Prostate gland (tissue), 2 donors: Measurements from ENCODE around the gene ODC1. TPM values are rescaled to one million over a fixed set of nuclear protein-coding genes. Genes with fewer than 3 reads are reported as not detected.
A peak's percentile ranks its signal among the peaks of the same experiment; 100 is the strongest.

Source experiments
- DNase-seq: peaks from one replicate; pipeline ENCODE4 v3.0.0-alpha.2; 2019; ENCODE audit warnings: low spot score
- H3K27ac ChIP-seq, 2 donors: fragments of 200-600 bp; sonication (generic); 2 replicates each; pipeline ENCODE4 v1.5.1; 2017 to 2019
- H3K27me3 ChIP-seq: fragments of 200-600 bp; sonication (generic); replicated peaks from 2 replicates; pipeline ENCODE4 v1.5.1; 2019; ENCODE audit not compliant: insufficient read depth
- H3K36me3 ChIP-seq, 2 donors: fragments of 200-600 bp; sonication (generic); 1 replicate in 1 of 2; 2 replicates in 1 of 2; pipeline versions ENCODE4 v1.5.1 to v1.8.1; 2017 to 2019
- H3K4me1 ChIP-seq: fragments of 200-600 bp; sonication (generic); replicated peaks from 2 replicates; pipeline ENCODE4 v1.5.1; 2019
- H3K4me3 ChIP-seq, 2 donors: fragments of 200-600 bp; sonication (generic); 2 replicates each; pipeline ENCODE4 v1.5.1; 2017 to 2019
- H3K9me3 ChIP-seq: fragments of 200-600 bp; sonication (generic); 2 replicates; pipeline ENCODE4 v1.5.1; 2017
- POLR2A ChIP-seq: fragments of 450-650 bp; IDR thresholded peaks from one replicate; pipeline ENCODE4 v1.6.1; 2016; ENCODE audit warnings: antibody characterized with exemption, mild to moderate bottlenecking
- POLR2AphosphoS5 ChIP-seq: sonication (generic); formaldehyde crosslinking; IDR thresholded peaks from one replicate; pipeline ENCODE4 v1.6.1; 2017; ENCODE audit warnings: antibody characterized with exemption
- WGBS: methylation state at CpG from one replicate; pipeline ENCODE4 v1.1.5; 2018; 5-methylcytosine and 5-hydroxymethylcytosine counted together
- intact Hi-C: fragments of 100-400 bp; cut with DNase I; formaldehyde crosslinking; loops from one replicate; pipeline ENCODE4 v1.14.2; 2022
- total RNA-seq, 2 donors: library from RNA; depleted of rRNA; stranded (reverse); fragments of >200 nt; gene quantifications; one replicate each; pipeline ENCODE4 v1.1.0, GENCODE V29; 2016
- TF ChIP-seq, protein P1 (sequence below), 4 experiments: fragments of 200-600 bp in 2 of 4; fragments of 450-650 bp in 2 of 4; sonication (generic) in 2 of 4; IDR thresholded peaks; 1 replicate in 3 of 4; 2 replicates in 1 of 4; pipeline ENCODE4 v1.5.1; 2016 to 2019; ENCODE audit warnings: antibody characterized with exemption in 4 of 4, mild to moderate bottlenecking in 2 of 4, moderate library complexity in 2 of 4

ODC1 gene
- total RNA-seq, 2 donors from 2014 or later, result 147 to 261 TPM

DNA sequence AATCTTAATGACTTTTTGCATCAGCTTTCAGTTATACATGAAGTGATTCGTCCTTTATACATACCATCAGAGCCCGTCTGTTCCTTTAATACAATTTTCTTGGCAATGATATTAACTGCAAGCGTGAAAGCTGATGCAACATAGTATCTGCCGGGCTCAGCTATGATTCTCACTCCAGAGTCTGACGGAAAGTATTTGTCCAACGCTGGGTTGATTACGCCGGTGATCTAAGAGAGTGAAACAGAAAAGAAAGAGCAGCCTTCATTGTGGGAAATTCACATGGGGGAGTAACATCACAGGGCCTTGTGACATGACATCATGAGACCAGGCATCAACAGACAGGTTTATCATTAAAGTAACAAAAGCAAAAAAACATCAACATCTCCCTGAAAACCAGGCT is 6.2 kb downstream of the ODC1 start:
- DNase-seq, result no peak
- H3K9me3 ChIP-seq, result no peaks in the 10 kb centered on the region
- TF ChIP-seq, protein P1, sequence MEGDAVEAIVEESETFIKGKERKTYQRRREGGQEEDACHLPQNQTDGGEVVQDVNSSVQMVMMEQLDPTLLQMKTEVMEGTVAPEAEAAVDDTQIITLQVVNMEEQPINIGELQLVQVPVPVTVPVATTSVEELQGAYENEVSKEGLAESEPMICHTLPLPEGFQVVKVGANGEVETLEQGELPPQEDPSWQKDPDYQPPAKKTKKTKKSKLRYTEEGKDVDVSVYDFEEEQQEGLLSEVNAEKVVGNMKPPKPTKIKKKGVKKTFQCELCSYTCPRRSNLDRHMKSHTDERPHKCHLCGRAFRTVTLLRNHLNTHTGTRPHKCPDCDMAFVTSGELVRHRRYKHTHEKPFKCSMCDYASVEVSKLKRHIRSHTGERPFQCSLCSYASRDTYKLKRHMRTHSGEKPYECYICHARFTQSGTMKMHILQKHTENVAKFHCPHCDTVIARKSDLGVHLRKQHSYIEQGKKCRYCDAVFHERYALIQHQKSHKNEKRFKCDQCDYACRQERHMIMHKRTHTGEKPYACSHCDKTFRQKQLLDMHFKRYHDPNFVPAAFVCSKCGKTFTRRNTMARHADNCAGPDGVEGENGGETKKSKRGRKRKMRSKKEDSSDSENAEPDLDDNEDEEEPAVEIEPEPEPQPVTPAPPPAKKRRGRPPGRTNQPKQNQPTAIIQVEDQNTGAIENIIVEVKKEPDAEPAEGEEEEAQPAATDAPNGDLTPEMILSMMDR (IDR thresholded peaks at IDR 0.05), result no peak
- TF ChIP-seq POLR2AphosphoS5 (no peak), POLR2A (no peak)
- no peak overlapping the region for H3K27ac ChIP-seq
- intact Hi-C loops, result loop anchor here (10.0 kb wide), 1 partner anchor 223 kb away; no protein-coding TSS in a partner anchor
- peaks cover 0 to 17% of the 10 kb centered on the region in 2 donors for H3K36me3 ChIP-seq
- H3K27me3 ChIP-seq, result no peaks in the 10 kb centered on the region
- no peak overlapping the region for H3K4me3 ChIP-seq
- WGBS, result 79% methylated on average over 8 of the region's 8 CpGs
- H3K4me1 ChIP-seq, result no peaks in the 10 kb centered on the region

DNA sequence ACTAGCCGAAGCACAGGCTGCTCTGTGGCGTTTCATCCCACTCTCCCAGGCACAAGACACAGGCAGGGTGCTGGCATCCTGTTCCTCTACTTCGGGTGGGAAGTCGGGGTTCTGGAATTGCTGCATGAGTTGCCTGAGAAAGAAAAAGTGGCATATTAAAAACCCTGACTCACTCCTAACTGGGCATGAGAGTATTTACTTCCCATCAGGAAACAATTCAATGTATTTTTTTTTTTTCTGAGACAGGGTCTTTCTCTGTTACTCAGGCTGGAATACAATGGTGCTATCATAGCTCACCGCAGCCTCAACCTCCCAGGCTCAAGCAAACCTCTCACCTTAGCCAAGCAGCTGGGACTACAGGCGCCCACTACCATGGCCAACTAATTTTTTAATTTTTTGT is 7.4 kb downstream of the ODC1 start:
- no peak for DNase-seq
- Histone ChIP-seq H3K4me3 (no peak overlapping the region), H3K36me3 (peaks cover 0 to 17% of the 10 kb centered on the region in 2 donors), H3K27me3 (no peaks in the 10 kb centered on the region), H3K27ac (no peak overlapping the region), H3K9me3 (no peaks in the 10 kb centered on the region), H3K4me1 (no peaks in the 10 kb centered on the region)
- TF ChIP-seq POLR2A, result no peak
- intact Hi-C loops, result loop anchor here (10.0 kb wide), 1 partner anchor 224 kb away; no protein-coding TSS in a partner anchor
- 91% methylated on average over 6 of the region's 6 CpGs for WGBS

DNA sequence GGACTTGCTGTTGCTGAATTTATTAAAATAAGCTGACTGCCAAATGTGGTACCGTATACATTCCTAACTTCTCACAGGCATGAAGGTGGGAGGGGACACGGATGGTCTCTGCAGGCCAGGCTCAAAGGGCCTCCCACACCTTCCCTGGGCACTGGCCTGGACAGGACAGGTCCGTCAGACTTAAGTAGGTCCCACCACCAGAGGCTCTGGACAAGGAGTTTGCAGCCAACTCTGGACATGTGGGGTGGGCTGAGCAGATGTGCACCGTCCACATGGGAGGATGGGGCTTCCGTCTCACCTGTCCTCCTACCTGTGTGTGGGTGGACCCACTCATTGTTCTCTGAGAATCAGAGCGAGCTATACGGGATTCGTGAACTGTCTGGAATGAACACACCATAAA is 8.2 kb downstream of the ODC1 start:
- no peaks in the 10 kb centered on the region for H3K9me3 ChIP-seq
- H3K27ac ChIP-seq, result no peak overlapping the region
- H3K27me3 ChIP-seq, result no peaks in the 10 kb centered on the region
- H3K4me1 ChIP-seq, result no peaks in the 10 kb centered on the region
- TF ChIP-seq POLR2A (no peak), POLR2AphosphoS5 (no peak)
- TF ChIP-seq, protein P1 (IDR thresholded peaks at IDR 0.05), result no peak
- H3K36me3 ChIP-seq, result peaks cover 0 to 17% of the 10 kb centered on the region in 2 donors
- no peak for DNase-seq
- intact Hi-C loops, result loop anchor here (10.0 kb wide), 2 partner anchors 225 to 635 kb away; no protein-coding TSS in a partner anchor
- WGBS, result 76% methylated on average over 8 of the region's 8 CpGs
- H3K4me3 ChIP-seq, result no peak overlapping the region

DNA sequence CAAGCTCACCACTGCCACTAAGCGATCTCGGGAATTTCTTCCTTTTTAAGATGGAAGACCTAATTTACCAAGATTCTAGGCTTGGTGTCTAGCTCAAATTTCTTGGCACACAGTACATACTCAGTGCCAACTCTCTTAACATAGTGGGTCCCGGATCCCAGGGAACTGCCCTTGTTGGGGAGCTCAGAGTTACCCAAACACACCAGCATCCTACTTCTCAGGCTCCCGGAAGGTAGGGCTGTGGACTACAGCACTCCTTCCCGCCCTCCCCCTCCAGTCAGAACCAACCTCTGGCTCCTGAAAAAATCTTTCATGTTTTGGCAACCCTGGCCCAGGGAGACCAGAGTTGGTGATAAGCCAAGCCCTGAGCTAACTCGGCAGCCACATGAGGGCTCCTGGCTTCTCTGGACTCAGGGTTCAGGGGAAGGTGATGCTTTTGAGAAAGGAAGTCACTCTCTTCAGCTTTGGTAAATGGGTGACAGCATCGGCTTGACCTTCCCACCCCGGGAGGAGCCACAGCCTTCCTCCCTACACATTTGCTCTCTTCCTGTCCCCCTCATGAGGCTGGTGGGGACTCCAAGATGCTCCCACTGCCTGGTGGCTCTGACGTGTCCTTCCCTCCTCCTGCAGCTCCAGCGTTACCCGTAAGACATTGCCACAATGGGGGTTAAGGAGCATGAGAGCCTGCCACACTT is 8.8 kb downstream of the ODC1 start:
- no peak for TF ChIP-seq POLR2A
- intact Hi-C loops, result loop anchor here (10.0 kb wide), 1 partner anchor 635 kb away; no protein-coding TSS in a partner anchor
- Histone ChIP-seq H3K4me1 (no peaks in the 10 kb centered on the region), H3K9me3 (no peaks in the 10 kb centered on the region), H3K27me3 (no peaks in the 10 kb centered on the region), H3K4me3 (no peak overlapping the region), H3K27ac (no peak overlapping the region), H3K36me3 (peaks cover 0 to 16% of the 10 kb centered on the region in 2 donors)
- DNase-seq, result no peak
- 66% methylated on average over 11 of the region's 11 CpGs for WGBS

DNA sequence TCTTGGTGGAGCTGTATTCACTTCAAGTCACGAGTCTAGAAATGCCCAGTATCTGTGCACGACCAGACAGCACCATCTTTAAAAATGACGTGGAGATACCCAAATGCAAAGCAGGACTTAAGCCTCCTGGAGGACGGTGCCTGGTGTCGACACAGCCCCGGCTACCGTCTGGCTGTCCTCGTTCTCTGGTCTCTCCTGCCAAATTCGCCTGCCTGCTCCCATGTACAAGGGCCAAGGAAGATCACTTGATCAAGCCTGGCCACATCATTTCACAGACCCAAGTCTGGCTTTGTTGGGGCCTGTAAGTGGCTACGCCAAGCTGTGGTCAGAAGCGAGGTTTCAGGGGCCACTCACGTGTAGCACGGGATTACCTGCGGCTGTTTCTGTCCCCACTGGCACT is 9.4 kb downstream of the ODC1 start:
- no peaks in the 10 kb centered on the region for H3K4me1 ChIP-seq
- peaks cover 0 to 13% of the 10 kb centered on the region in 2 donors for H3K36me3 ChIP-seq
- no peak overlapping the region for H3K27ac ChIP-seq
- intact Hi-C loops, result loop anchor here (10.0 kb wide), 1 partner anchor 634 kb away; no protein-coding TSS in a partner anchor
- no peaks in the 10 kb centered on the region for H3K27me3 ChIP-seq
- no peak for TF ChIP-seq POLR2A
- TF ChIP-seq POLR2AphosphoS5, result no peak
- TF ChIP-seq, protein P1 (IDR thresholded peaks at IDR 0.05), result no peak
- 85% methylated on average over 14 of the region's 14 CpGs for WGBS
- no peak for DNase-seq
- H3K4me3 ChIP-seq, result no peak overlapping the region
- H3K9me3 ChIP-seq, result no peaks in the 10 kb centered on the region

DNA sequence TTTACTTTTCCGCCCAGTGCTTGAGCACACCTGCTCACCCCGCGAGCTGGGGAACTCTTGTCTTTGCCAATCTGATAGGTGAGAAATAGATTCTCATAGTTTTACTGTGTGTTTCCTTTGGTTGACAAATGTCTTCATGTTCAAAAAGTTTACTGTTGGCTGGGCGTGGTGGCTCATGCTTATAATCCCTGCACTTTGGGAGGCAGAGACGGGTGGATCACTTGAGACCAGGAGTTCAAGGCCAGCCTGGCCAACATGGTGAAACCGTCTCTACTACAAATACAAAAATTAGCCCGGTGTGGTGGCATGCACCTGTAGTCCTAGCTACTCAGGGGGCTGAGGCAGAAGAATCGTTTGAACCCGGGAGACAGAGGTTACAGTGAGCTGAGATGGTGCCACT is 10.3 kb downstream of the ODC1 start:
- Histone ChIP-seq H3K4me1 (no peaks in the 10 kb centered on the region), H3K27me3 (no peaks in the 10 kb centered on the region), H3K36me3 (peaks cover 0 to 5% of the 10 kb centered on the region in 2 donors), H3K9me3 (no peaks in the 10 kb centered on the region), H3K27ac (no peak overlapping the region), H3K4me3 (no peak overlapping the region)
- WGBS, result 58% methylated on average over 9 of the region's 9 CpGs
- intact Hi-C loops, result loop anchor here (10.0 kb wide), 1 partner anchor 633 kb away; no protein-coding TSS in a partner anchor
- TF ChIP-seq POLR2A (no peak), POLR2AphosphoS5 (peak; percentile 39)
- TF ChIP-seq, protein P1 (IDR thresholded peaks at IDR 0.05), result no peak
- no peak for DNase-seq
